ENCODE results near the gene CHORDC1.
"Not testable (repeated sequence)": the region's sequence is repeated elsewhere in the genome, so short reads cannot be mapped to it uniquely, and the experiment has no call there.

CHORDC1 gene

DNA sequence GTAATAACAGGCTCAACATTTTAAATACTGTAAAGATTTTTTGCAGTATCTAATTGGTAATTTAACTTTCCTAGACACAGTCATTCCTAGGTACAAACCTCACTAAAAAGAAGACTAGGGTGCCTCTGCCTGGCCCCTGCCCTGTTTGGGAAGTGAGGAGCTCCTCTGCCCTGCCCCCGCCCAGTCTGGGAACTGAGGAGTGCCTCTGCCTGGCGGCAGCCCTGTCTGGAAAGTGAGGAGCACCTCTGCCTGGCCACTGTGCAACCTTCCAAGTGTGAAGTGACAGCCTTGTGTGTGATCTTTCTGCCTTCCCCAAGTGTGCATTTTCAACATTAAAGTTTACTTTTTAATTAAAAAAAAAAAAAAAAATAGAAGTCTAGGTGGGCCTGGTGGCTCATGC, 4.2 kb downstream of the CHORDC1 start:
- H3K4me3 ChIP-seq (ENCODE audit: low read depth, low read length): no peak overlapping the region

DNA sequence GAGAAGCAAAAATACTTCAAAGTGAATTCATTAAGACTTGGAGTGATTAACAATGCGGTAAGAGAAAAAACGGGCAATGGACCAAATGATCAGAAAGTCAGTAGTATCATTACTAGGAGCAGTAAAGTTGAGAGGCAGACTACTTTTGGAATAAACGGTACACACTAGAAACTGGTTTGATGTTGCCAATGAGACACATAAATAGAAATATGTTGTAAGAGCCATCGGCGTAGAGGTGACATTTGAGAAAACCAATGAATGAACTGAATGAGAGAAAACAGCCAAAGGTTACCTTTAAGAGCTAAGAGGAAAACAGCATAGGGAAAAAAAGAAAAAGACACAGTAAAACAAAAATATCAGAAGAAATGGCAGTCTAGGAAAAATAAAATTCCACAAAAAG, 6.2 kb downstream of the CHORDC1 start:
- H3K4me3 ChIP-seq (ENCODE audit: low read depth, low read length): no peak overlapping the region

DNA sequence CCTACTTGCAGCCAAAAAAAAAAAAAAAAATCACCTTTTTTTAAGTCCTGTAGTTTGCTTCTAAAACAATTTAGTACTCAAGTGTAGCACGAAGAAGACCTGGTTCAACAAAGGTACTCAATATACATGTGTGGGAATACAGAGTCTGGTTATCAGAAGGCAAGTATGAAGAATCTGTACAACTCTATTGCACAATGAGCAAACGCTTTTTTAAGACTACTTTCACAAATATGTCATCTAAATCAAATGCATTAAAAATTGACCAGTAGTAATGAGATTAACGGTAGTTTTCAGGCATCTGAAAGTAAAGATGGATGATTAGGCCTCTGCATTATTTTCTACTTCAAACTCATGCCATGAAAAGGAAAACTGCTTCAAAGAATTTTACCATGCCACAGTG, 9.5 kb downstream of the CHORDC1 start:
- no peak overlapping the region for H3K4me3 ChIP-seq (ENCODE audit: low read depth, low read length)

DNA sequence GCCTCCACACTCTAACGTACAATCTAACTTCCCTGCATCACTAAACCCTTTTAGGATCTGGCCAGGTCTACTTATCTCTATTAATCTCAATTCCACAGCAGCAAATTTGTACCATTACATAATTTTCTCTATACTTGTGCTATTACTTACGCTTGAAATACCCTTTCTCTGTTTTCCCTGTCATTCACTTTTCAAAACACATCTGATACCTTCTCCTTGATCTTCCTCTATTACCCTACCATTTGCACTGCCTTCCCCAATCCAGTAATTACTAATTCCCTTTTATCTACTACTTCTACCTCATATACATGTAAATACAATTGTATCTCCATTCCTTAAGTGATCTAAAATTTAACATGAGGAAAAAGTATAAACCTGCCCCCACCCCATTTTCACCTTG, 14.0 kb downstream of the CHORDC1 start:
- no peak overlapping the region for H3K4me3 ChIP-seq (ENCODE audit: low read depth, low read length)

DNA sequence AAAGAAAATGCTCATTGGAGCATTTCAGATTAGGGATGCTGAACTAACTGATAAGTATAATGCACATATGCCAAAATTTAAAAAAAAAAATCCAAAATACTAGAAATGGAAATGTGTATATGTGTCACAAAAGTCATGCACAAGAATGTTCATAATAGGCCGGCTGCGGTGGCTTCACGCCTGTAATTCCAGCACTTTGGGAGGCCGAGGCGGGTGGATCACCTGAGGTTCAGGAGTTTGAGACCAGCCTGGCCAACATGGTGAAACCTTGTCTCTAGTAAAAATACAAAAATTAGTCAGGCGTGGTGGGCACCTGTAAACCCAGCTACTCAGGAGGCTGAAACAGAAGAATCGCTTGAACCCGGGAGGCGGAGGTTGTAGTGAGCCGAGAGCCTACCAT, 14.9 kb downstream of the CHORDC1 start:
- not testable (repeated sequence) for H3K4me3 ChIP-seq (ENCODE audit: low read depth, low read length)

DNA sequence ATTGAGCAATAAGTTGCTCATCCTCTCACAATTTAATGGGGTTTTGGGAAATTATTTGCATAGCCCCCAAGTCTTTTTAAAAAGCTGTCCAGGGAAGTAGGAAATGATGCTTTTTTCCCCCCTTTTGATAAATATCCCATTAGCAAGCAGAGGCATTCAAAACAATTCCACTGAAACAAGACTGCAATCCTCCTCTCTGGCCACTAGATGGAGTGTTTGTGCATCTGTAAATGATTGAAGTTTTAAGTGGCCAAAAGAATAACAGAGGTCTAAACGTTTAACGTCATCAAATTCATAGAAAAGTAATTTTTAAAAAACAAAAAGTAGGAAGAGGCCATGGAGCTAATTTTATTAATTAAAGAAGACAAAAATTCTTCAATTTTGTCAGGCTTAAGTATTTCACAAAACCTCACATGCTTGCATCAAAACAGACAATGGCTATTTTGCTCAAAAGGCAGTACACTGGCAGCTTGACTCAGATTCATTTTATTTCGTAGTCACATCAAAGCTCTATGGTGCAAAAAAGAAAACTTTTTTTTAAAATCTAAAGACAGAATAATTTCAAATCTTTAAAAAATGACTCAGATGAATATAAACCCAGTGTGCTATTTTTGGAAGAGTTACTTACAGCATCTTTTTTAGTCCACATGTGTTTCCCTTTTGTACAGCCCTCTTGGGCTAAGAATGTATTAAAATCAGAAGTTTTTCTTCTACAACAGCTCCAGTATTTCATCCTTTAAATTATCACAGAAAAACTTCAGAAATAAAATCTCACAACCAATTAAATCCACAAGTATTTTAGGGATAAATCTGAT, 17.8 kb downstream of the CHORDC1 start:
- H3K4me3 ChIP-seq (ENCODE audit: low read depth, low read length): no peak overlapping the region

DNA sequence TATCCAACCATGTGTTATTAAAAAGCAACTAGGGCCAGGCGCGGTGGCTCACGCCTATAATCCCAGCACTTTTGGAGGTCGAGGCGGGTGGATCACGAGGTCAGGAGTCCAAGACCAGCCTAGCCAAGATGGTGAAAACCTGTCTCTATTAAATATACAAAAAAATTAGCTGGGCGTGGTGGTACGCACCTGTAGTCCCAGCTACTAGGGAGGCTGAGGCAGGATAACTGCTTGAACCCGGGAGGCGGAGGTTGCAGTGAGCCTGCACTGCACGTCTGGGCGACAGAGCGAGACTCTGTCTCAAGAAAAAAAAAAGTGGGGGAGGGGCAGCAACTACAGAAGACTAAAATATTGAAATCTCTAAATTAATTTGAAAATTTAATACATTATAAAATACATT, 18.4 kb downstream of the CHORDC1 start:
- H3K4me3 ChIP-seq (ENCODE audit: low read depth, low read length): no peak overlapping the region

DNA sequence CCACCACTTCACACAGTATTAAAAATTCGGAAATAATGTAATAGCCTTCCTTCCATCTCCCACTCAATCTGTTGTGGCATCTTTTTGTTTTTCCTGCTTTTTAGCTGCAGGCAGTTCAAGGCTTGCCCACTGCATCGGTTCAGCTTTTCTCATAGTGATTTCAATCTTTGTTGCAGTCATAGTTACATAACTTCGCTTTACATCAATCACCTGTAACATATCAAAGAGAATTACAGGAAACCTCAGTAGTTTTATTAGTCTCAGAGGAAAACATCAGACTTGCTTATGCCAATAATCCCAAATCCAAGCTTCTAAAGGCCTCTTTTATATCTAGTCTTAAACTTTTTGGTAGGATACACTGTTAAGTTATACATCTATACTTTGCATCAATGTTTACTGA, 20.5 kb downstream of the CHORDC1 start:
- no peak overlapping the region for H3K4me3 ChIP-seq (ENCODE audit: low read depth, low read length)

DNA sequence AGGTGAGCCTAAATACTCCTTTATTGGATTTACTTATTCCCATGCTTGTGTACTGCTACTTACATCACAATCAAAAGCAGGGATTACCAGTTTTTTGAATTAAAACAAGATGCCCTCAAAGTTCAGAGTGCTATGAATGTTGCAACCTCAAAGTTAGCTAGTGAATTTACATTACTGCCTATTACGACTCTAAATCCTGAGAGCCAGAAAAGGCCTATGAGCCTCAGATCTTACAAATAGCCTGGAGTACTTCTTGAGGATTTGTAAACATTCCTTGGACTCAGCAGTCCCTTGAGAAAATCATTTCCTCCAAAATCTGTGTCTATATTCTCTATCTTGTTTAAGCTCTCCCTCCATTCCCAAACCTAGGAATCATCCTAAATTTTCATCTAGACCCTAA, 25.5 kb downstream of the CHORDC1 start:
- no peak overlapping the region for H3K4me3 ChIP-seq (ENCODE audit: low read depth, low read length)

DNA sequence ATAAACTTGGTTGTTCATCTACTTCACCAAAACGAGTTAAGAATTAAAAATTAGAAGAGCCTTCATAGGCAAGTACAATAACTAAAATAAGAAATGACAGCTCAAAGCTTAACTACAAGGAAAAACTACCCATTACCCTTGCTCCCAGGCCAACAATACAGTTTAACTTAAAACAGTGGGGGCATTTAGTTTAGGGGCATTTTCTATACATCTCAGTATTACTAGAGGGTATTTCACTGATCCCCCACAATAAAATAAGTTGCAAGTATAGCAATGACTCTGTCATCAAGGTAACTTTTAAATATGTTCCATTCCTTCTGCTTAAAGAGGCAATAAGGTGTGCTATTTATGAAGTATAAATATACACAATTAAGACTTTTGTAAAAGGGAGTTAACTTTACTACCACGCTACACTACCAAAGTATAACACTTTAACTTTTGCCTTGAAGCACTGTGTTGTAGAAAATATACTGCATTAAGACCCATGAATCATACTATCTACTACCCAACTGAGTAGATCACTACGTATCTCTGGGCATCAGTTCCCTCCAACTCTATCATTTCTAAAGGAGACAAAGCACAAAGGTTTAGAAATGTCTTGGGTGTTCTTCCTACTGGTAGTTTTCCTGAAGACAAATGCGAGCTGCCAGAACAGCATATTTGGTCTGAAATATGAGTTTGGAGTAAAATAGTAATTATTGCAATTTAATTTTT, 29.8 kb downstream of the CHORDC1 start:
- no peak overlapping the region for H3K4me3 ChIP-seq (ENCODE audit: low read depth, low read length)

DNA sequence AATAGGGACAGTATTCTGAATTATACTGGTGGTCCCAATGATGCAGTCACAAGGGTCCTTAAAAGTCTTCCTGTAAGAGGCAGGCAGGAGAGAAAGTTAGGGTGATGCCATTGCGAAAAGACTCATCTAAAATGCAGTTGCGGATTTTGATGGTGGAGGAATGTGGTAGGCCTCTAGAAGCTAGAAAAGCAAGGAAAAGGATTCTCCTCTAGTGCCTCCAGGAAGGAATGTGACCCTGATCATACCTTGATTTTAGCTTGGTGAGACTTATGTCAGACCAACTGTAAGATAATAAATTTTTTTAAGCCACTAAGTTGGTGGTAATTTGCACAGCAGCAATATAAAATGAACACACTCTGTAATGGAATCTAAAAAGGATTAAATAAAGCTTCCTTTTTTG, 33.8 kb downstream of the CHORDC1 start:
- no peak overlapping the region for H3K4me3 ChIP-seq (ENCODE audit: low read depth, low read length)

DNA sequence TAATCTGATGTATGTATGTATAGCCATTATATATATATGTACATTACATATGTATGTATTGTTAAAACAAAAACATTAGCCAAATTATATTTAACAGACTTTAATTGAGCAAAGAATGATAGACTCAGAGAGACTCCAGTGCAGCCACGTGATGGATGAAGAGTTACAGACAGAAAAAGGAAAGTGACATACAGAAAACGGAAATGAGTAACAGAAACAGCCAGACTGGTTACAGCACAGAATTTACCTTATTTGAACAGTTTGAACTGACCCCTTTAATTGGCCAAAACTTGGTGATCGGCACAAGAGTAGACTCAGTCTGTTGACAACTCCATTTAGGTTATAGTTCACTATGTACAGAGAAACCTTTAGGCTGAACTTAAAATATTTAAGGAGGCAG, 35.0 kb downstream of the CHORDC1 start:
- no peak overlapping the region for H3K4me3 ChIP-seq (ENCODE audit: low read depth, low read length)

DNA sequence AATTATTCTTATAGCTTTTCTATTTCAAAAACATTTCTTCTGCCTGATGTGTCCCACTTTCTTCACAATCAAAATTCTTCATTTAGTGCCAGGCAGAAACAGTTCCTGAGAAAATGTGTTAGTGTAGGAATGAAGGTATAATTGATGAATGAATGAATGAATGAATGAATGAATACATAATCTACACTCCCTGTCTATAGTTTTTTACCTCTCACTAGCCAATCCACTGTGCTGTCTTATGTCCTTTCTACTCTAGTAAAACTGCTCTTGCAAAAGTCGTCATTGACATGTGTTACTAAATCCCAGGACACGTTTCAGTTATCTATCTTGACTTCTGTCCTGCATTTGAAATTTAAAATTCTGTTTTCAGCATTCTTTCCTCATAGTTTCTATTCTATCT, 42.9 kb downstream of the CHORDC1 start:
- H3K4me3 ChIP-seq (ENCODE audit: low read depth, low read length): no peak overlapping the region

DNA sequence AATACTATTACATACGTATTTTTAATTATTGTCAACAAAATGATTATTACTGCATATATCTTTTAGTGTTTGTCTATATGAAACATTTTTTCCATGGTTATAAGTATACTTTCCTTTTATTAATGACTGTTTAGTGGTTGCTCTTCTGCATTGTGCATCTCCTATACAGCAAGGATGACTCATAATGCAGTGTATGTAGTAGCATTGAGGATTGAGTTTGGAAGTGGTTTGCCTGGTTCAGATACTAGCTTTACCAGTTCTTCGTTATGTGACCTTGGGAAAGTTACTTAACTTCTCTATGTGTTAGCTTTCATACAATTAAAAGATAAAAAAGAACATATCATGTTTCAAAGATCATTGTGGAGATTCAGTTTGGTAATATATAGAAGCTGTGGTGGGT, 44.1 kb downstream of the CHORDC1 start:
- no peak overlapping the region for H3K4me3 ChIP-seq (ENCODE audit: low read depth, low read length)

DNA sequence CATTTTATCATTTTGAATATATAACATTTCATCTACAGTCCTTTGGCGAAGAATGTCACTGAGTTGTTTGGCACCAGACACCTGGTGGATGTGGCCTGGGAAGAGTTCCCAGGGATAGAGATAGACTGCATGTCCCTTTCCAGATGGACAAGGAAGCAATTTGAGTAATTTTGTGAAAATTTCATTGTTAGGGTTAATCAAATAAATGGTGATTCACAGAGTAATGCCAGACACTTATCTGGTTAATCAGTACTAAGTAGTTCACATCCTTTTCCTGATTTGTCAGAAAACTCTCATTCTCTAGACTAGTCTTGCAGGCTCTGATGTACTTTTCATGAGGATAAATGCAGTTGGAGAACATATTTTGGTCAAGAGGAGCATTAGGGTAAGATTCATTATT, 46.8 kb downstream of the CHORDC1 start:
- no peak overlapping the region for H3K4me3 ChIP-seq (ENCODE audit: low read depth, low read length)

DNA sequence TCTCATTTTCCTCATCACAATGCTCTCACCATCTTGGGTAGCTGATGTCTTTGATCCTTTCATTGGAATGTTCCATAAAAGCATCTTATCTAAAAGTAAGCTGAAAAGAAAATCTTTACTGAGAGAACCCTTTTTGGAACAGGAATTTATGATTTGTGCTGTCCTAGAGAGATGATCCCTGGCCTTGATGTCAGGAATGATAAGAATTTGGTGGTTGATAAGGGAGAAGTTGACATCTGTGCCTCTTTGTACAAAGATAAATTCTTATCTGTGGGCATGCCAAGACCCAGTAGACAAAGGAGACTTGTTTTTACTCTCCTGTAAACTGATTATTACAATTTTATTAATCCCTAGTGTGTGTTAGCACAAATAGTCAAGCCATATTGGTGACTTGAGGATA, 51.5 kb downstream of the CHORDC1 start:
- H3K4me3 ChIP-seq (ENCODE audit: low read depth, low read length): no peak overlapping the region

DNA sequence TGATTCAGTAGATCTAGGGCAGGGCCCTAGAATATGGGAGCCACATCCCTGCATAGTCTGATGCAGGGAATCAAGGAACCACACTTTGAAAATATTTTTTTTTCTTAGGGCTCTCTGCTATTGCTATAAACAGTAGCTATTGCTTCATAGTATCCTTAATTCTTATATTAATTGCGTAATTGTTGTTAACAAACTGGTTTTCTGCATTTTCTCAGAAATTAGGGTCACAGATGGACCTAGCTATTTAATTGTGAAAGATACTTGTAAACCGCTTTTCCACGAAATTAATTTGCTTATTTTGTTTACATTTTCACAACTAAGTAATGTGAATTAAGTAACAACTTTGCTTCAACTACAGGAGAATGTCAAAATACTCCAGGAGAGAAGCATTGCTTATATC, 54.3 kb downstream of the CHORDC1 start:
- H3K4me3 ChIP-seq (ENCODE audit: low read depth, low read length): no peak overlapping the region

DNA sequence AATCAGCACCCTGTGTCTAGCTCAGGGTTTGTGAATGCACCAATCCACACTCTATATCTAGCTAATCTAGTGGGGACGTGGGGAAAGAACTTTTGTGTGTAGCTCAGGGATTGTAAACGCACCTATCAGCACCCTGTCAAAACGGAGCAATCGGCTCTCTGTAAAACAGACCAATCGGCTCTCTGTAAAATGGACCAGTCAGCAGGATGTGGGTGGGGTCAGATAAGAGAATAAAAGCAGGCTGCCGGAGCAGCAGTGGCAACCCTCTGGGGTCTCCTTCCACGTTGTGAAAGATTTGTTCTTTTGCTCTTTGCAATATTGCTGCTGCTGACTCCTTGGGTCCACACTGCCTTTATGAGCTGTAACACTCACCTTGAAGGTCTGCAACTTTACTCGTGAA, 55.1 kb downstream of the CHORDC1 start:
- H3K4me3 ChIP-seq (ENCODE audit: low read depth, low read length): not testable (repeated sequence)

DNA sequence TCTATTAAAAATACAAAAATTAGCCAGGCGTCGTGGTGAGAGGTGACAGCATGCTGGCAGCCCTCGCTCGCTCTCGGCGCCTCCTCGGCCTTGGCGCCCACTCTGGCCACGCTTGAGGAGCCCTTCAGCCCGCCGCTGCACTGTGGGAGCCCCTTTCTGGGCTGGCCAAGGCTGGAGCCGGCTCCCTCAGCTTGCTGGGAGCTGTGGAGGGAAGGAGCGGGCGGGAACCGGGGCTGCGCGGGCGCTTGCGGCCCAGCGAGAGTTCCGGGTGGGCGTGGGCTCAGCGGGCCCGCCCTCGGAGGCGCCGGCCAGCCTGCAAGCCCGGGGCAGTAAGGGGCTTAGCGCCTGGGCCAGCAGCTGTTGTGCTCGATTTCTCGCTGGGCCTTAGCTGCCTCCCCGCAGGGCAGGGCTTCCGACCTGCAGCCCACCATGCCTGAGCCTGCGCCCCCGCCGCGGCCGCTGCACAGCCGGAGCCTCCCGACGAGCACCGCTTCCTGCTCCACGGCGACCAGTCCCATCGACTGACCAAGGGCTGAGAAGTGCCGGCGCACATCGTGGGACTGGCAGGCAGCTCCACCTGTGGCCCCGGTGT, 55.8 kb downstream of the CHORDC1 start:
- H3K4me3 ChIP-seq (ENCODE audit: low read depth, low read length): not testable (repeated sequence)
